ENCODE measurements around the gene LGMN. TPM values are rescaled to one million over a fixed set of nuclear protein-coding genes. Genes with fewer than 3 reads are reported as not detected.
"Not testable (repeated sequence)": the region's sequence is repeated elsewhere in the genome, so short reads cannot be mapped to it uniquely, and the experiment has no call there.

Gene LGMN
- total and polyA plus RNA-seq, 3 donors from 2014 or later = 58.1 to 102 (median 88.9) TPM

- H3K36me3 ChIP-seq (ENCODE audit: low read depth, missing control alignments) = no peaks in the 10 kb centered on the region
- no peak overlapping the region for H3K27ac ChIP-seq
- no peak for DNase-seq
- H3K4me1 ChIP-seq = peaks cover 18% of the 10 kb centered on the region
- H3K27me3 ChIP-seq = no peaks in the 10 kb centered on the region
- no peaks in the 10 kb centered on the region for H3K9me3 ChIP-seq
- intact Hi-C loops (cut with DNase I; ENCODE audit: low total_unique reads) = no loop called here
- 89 to 94% methylated on average over 1 of the region's 1 CpG for WGBS, 2 donors
- no peak for TF ChIP-seq POLR2A (IDR thresholded peaks at IDR 0.05)
- no peak for TF ChIP-seq CTCF (IDR thresholded peaks at IDR 0.05)
- H3K4me3 ChIP-seq = no peak overlapping the region
Measured at GRCh38 chr14:92754966-92755365, 6.5 kb upstream of the LGMN start.

- Histone ChIP-seq H3K36me3 (ENCODE audit: low read depth, missing control alignments) (no peaks in the 10 kb centered on the region), H3K4me1 (peaks cover 18% of the 10 kb centered on the region), H3K27ac (no peak overlapping the region), H3K9me3 (no peaks in the 10 kb centered on the region), H3K27me3 (no peaks in the 10 kb centered on the region), H3K4me3 (no peak overlapping the region)
- intact Hi-C loops (cut with DNase I; ENCODE audit: low total_unique reads) = no loop called here
- 71 to 73% methylated on average over 5 of the region's 5 CpGs for WGBS, 2 donors
- DNase-seq = no peak
- TF ChIP-seq POLR2A (IDR thresholded peaks at IDR 0.05) (no peak), CTCF (IDR thresholded peaks at IDR 0.05) (no peak)
Measured at GRCh38 chr14:92753250-92753649, 4.8 kb upstream of the LGMN start.

GRCh38 chr14:92751819-92752218 is 3.4 kb upstream of the LGMN start:
- no peaks in the 10 kb centered on the region for H3K9me3 ChIP-seq
- TF ChIP-seq CTCF (IDR thresholded peaks at IDR 0.05) (no peak), POLR2A (IDR thresholded peaks at IDR 0.05) (no peak)
- H3K36me3 ChIP-seq (ENCODE audit: low read depth, missing control alignments) = no peaks in the 10 kb centered on the region
- H3K27ac ChIP-seq = no peak overlapping the region
- no peaks in the 10 kb centered on the region for H3K27me3 ChIP-seq
- WGBS, 2 donors = 60 to 64% methylated on average over 4 of the region's 4 CpGs
- H3K4me3 ChIP-seq = no peak overlapping the region
- peaks cover 22% of the 10 kb centered on the region for H3K4me1 ChIP-seq
- DNase-seq = no peak
- intact Hi-C loops (cut with DNase I; ENCODE audit: low total_unique reads) = no loop called here

- Histone ChIP-seq H3K27me3 (no peaks in the 10 kb centered on the region), H3K27ac (peak overlapping the region; percentile 21 to 66), H3K4me3 (peak overlapping the region; percentile 9 to 45), H3K4me1 (peaks cover 22% of the 10 kb centered on the region), H3K36me3 (ENCODE audit: low read depth, missing control alignments) (no peaks in the 10 kb centered on the region), H3K9me3 (no peaks in the 10 kb centered on the region)
- TF ChIP-seq POLR2A (IDR thresholded peaks at IDR 0.05) = no peak
- no peak for TF ChIP-seq CTCF (IDR thresholded peaks at IDR 0.05)
- intact Hi-C loops (cut with DNase I; ENCODE audit: low total_unique reads) = no loop called here
- peak; percentile 78 for DNase-seq
- 24 to 42% methylated on average over 5 of the region's 5 CpGs for WGBS, 2 donors
Measured at GRCh38 chr14:92750994-92751400, 2.6 kb upstream of the LGMN start.

- 44 to 75% methylated on average over 10 of the region's 10 CpGs for WGBS, 2 donors
- Histone ChIP-seq H3K4me3 (peak overlapping the region; percentile 9 to 45), H3K27ac (peak overlapping the region; percentile 21 to 66), H3K4me1 (peaks cover 22% of the 10 kb centered on the region)
- TF ChIP-seq POLR2A (IDR thresholded peaks at IDR 0.05) = peak; percentile 49
- intact Hi-C loops (cut with DNase I; ENCODE audit: low total_unique reads); H3K36me3 ChIP-seq (ENCODE audit: low read depth, missing control alignments); H3K9me3 ChIP-seq; H3K27me3 ChIP-seq: not testable (repeated sequence)
- peak; percentile 71 for DNase-seq
Measured at GRCh38 chr14:92750222-92750728, 1.8 kb upstream of the LGMN start.
